Measurements from ENCODE around the gene GLRX2. TPM values are rescaled to one million over a fixed set of nuclear protein-coding genes. Genes with fewer than 3 reads are reported as not detected.
"Not testable (repeated sequence)": the region's sequence is repeated elsewhere in the genome, so short reads cannot be mapped to it uniquely, and the experiment has no call there.

GLRX2 gene
- total and polyA plus RNA-seq, 2 donors (not counting 1 experiment from before 2014, with no cell fraction given): 15.9 to 27.2 TPM

GRCh38 chr1:193118803-193119730, 13.9 kb upstream of the GLRX2 start:
- no peak for DNase-seq (ENCODE audit: low read depth in 2 of 2)
- H3K36me3 ChIP-seq (ENCODE audit: control insufficient read depth, insufficient read depth, low read length): no peaks in the 10 kb centered on the region
- TF ChIP-seq CTCF (conservative IDR thresholded peaks at IDR 0.05 in 1 of 2, IDR thresholded peaks at IDR 0.05 in 1 of 2; ENCODE audit: low read depth in 1 of 2, low read length in 2 of 2) (no peak), EZH2 (IDR thresholded peaks at IDR 0.05; ENCODE audit: low read length, missing control alignments) (no peak)

GRCh38 chr1:193118194-193118593, 13.0 kb upstream of the GLRX2 start:
- Histone ChIP-seq H3K9me3 (ENCODE audit: control insufficient read depth, insufficient read depth, low read depth, low read length) (no peaks in the 10 kb centered on the region), H4K20me1 (ENCODE audit: control insufficient read depth, extremely low read depth, insufficient read depth, low read length) (no peaks in the 10 kb centered on the region), H3K4me1 (ENCODE audit: control insufficient read depth, extremely low read depth, insufficient read depth, low read length) (peaks cover 11% of the 10 kb centered on the region), H3K4me3 (replicated peaks in 1 of 4; ENCODE audit: control extremely low read depth in 1 of 4, insufficient read depth in 1 of 4, low read depth in 3 of 4, low read length in 4 of 4) (no peak overlapping the region), H3K36me3 (ENCODE audit: control insufficient read depth, insufficient read depth, low read length) (no peaks in the 10 kb centered on the region), H3K27ac (ENCODE audit: insufficient read depth, low read length) (no peak overlapping the region), H3K4me2 (ENCODE audit: extremely low read depth, insufficient read depth, low read length) (no peak overlapping the region), H3K9ac (ENCODE audit: insufficient read depth, low read length) (no peak overlapping the region), H3K79me2 (ENCODE audit: control insufficient read depth, insufficient read depth, low read length) (peaks cover 11% of the 10 kb centered on the region), H3K27me3 (ENCODE audit: control insufficient read depth, insufficient read depth, low read length) (no peaks in the 10 kb centered on the region), H2AFZ (ENCODE audit: low read length) (no peak overlapping the region)
- TF ChIP-seq CTCF (conservative IDR thresholded peaks at IDR 0.05 in 1 of 2, IDR thresholded peaks at IDR 0.05 in 1 of 2; ENCODE audit: low read depth in 1 of 2, low read length in 2 of 2) (no peak), EZH2 (IDR thresholded peaks at IDR 0.05; ENCODE audit: low read length, missing control alignments) (no peak)
- DNase-seq (ENCODE audit: low read depth in 2 of 2): no peak

More at GRCh38 chr1:193118803-193119730, 13.9 kb upstream of the GLRX2 start:
- no peak overlapping the region for H3K4me2 ChIP-seq (ENCODE audit: extremely low read depth, insufficient read depth, low read length)
- H3K27ac ChIP-seq (ENCODE audit: insufficient read depth, low read length): no peak overlapping the region
- H3K79me2 ChIP-seq (ENCODE audit: control insufficient read depth, insufficient read depth, low read length): peaks cover 20% of the 10 kb centered on the region
- peaks cover 8% of the 10 kb centered on the region for H3K4me1 ChIP-seq (ENCODE audit: control insufficient read depth, extremely low read depth, insufficient read depth, low read length)
- H3K9ac ChIP-seq (ENCODE audit: insufficient read depth, low read length): no peak overlapping the region
- no peak overlapping the region for H3K4me3 ChIP-seq (replicated peaks in 1 of 4; ENCODE audit: control extremely low read depth in 1 of 4, insufficient read depth in 1 of 4, low read depth in 3 of 4, low read length in 4 of 4)
- H2AFZ ChIP-seq (ENCODE audit: low read length): no peak overlapping the region
- H4K20me1 ChIP-seq (ENCODE audit: control insufficient read depth, extremely low read depth, insufficient read depth, low read length): no peaks in the 10 kb centered on the region
- H3K27me3 ChIP-seq (ENCODE audit: control insufficient read depth, insufficient read depth, low read length): no peaks in the 10 kb centered on the region
- no peaks in the 10 kb centered on the region for H3K9me3 ChIP-seq (ENCODE audit: control insufficient read depth, insufficient read depth, low read depth, low read length)

GRCh38 chr1:193117167-193117566, 12.0 kb upstream of the GLRX2 start:
- H2AFZ ChIP-seq (ENCODE audit: low read length); H3K27ac ChIP-seq (ENCODE audit: insufficient read depth, low read length); H4K20me1 ChIP-seq (ENCODE audit: control insufficient read depth, extremely low read depth, insufficient read depth, low read length); H3K27me3 ChIP-seq (ENCODE audit: control insufficient read depth, insufficient read depth, low read length); H3K36me3 ChIP-seq (ENCODE audit: control insufficient read depth, insufficient read depth, low read length); H3K4me2 ChIP-seq (ENCODE audit: extremely low read depth, insufficient read depth, low read length); H3K9ac ChIP-seq (ENCODE audit: insufficient read depth, low read length); H3K9me3 ChIP-seq (ENCODE audit: control insufficient read depth, insufficient read depth, low read depth, low read length); H3K79me2 ChIP-seq (ENCODE audit: control insufficient read depth, insufficient read depth, low read length); H3K4me3 ChIP-seq (replicated peaks in 1 of 4; ENCODE audit: control extremely low read depth in 1 of 4, insufficient read depth in 1 of 4, low read depth in 3 of 4, low read length in 4 of 4); DNase-seq (ENCODE audit: low read depth in 2 of 2): not testable (repeated sequence)
- H3K4me1 ChIP-seq (ENCODE audit: control insufficient read depth, extremely low read depth, insufficient read depth, low read length): peaks cover 14% of the 10 kb centered on the region
